K562 (cell line): ENCODE measurements around the gene YOD1. TPM values are rescaled to one million over a fixed set of nuclear protein-coding genes. Genes with fewer than 3 reads are reported as not detected.

Experiments
- ATAC-seq: fragments of 200-7000 bp; cut with Tn5 transposase; 3 replicates; pipeline ENCODE4 v1.9.1; 2020; ENCODE audit warnings: moderate library complexity
- BruUV-seq: library from RNA; stranded (reverse); fragments of 400-500 nt; replicated peaks from 2 replicates; lab custom pipeline; 2021; lab: Mats Ljungman, UMichigan
- CTCF ChIA-PET: fragments of 300-600 bp; formaldehyde crosslinking; extraction: SDS; loops from one replicate; lab custom pipeline; 2021; ENCODE audit warnings: low intra/inter-chr PET ratio; lab: Yijun Ruan, JAX
- POLR2A ChIA-PET: fragments of 300-600, 350-650 bp; sonication (Branson Sonifier 250); formaldehyde crosslinking; extraction: SDS; loops from one replicate; lab custom pipeline; 2021; ENCODE audit warnings: antibody characterized with exemption, inconsistent platforms; lab: Yijun Ruan, JAX
- DNase-seq, 4 experiments: peaks; one replicate each; pipeline versions ENCODE4 v3.0.0 to v3.0.0-alpha.2; 2011 to 2018; ENCODE audit warnings: low spot score in 3 of 4, mixed read lengths in 3 of 4; ENCODE audit errors: extremely low read depth in 1 of 4
- FAIRE-seq: peaks from 2 replicates; lab custom pipeline; 2011; peaks lifted over from hg19 to GRCh38; lab: Jason Lieb, UNC
- H2AFZ ChIP-seq: 2 replicates; pipeline ENCODE4 v1.6.0; 2011; ENCODE audit warnings: low read depth, low read length, control low read depth, inconsistent platforms
- H3K27ac ChIP-seq: fragments of 200-600 bp; 3 replicates; pipeline ENCODE4 v1.8.0; 2011; ENCODE audit warnings: low read depth, mild to moderate bottlenecking, control low read depth, inconsistent platforms, low read length, moderate library complexity, mixed read lengths; ENCODE audit errors: extremely low read depth
- H3K27me3 ChIP-seq, 2 experiments: fragments of 300-600 bp in 1 of 2; 2 replicates in 1 of 2; 3 replicates in 1 of 2; pipeline versions ENCODE4 v1.6.0 to v1.8.0; 2011; ENCODE audit warnings: inconsistent platforms in 2 of 2, low read length in 2 of 2, mild to moderate bottlenecking in 1 of 2, mixed read lengths in 1 of 2, moderate library complexity in 1 of 2; ENCODE audit not compliant: control insufficient read depth in 2 of 2, insufficient read depth in 2 of 2
- H3K36me3 ChIP-seq: fragments of 300-600 bp; 3 replicates; pipeline ENCODE4 v1.8.0; 2011; ENCODE audit warnings: mild to moderate bottlenecking, low read length, inconsistent platforms; ENCODE audit not compliant: control insufficient read depth, insufficient read depth
- H3K4me1 ChIP-seq, 2 experiments: fragments of 200-600 bp in 1 of 2; replicated peaks in 1 of 2; 2 replicates in 1 of 2; 3 replicates in 1 of 2; pipeline versions ENCODE4 v1.5.1 to v1.8.0; 2011; ENCODE audit warnings: inconsistent platforms in 2 of 2, low read length in 2 of 2, mild to moderate bottlenecking in 1 of 2, mixed read lengths in 1 of 2, moderate library complexity in 1 of 2; ENCODE audit not compliant: control insufficient read depth in 2 of 2, insufficient read depth in 2 of 2
- H3K4me2 ChIP-seq: 2 replicates; pipeline ENCODE4 v1.6.1; 2011; ENCODE audit warnings: low read length, control low read depth, inconsistent platforms, mixed read lengths; ENCODE audit not compliant: insufficient read depth
- H3K4me3 ChIP-seq: fragments of 200-600 bp; sonication (generic), shearing (Covaris generic); 2 replicates; pipeline ENCODE4 v1.5.1; 2016; ENCODE audit warnings: control low read depth, inconsistent platforms
- H3K79me2 ChIP-seq: fragments of 200-600 bp; 3 replicates; pipeline ENCODE4 v1.8.0; 2011; ENCODE audit warnings: low read length, inconsistent platforms; ENCODE audit not compliant: control insufficient read depth, insufficient read depth
- H3K9ac ChIP-seq, 2 experiments: 2 replicates each; pipeline versions ENCODE4 v1.6.0 to v1.6.1; 2011; ENCODE audit warnings: low read depth in 2 of 2, low read length in 2 of 2, control low read depth in 1 of 2, inconsistent platforms in 1 of 2, mild to moderate bottlenecking in 1 of 2, mixed read lengths in 1 of 2; ENCODE audit not compliant: insufficient read depth in 1 of 2
- H3K9me1 ChIP-seq: one replicate; pipeline ENCODE4 v1.6.0; 2011; ENCODE audit warnings: inconsistent platforms, mild to moderate bottlenecking, low read length, moderate library complexity; ENCODE audit not compliant: control insufficient read depth, insufficient read depth
- H3K9me3 ChIP-seq: replicated peaks from 2 replicates; pipeline ENCODE4 v1.5.1; 2011; ENCODE audit warnings: low read depth, low read length, inconsistent platforms; ENCODE audit not compliant: control insufficient read depth, insufficient read depth
- H4K20me1 ChIP-seq: replicated peaks from 2 replicates; pipeline ENCODE4 v1.6.1; 2011; ENCODE audit warnings: low read length, inconsistent platforms, mixed read lengths; ENCODE audit not compliant: control insufficient read depth, insufficient read depth
- ARID2 ChIP-seq: fragments of 450-650 bp; IDR thresholded peaks from 2 replicates; pipeline ENCODE4 v1.6.1; 2017; ENCODE audit warnings: antibody characterized with exemption, mild to moderate bottlenecking
- FOS ChIP-seq: IDR thresholded peaks from 3 replicates; pipeline ENCODE4 v1.6.1; 2011; ENCODE audit not compliant: insufficient read length; ENCODE audit errors: extremely low read depth
- GTF2A2 ChIP-seq: IDR thresholded peaks from 2 replicates; pipeline ENCODE4 v1.6.1; 2016; ENCODE audit warnings: mild to moderate bottlenecking, missing genetic modification characterization, missing compliant biosample characterization
- HCFC1 ChIP-seq: IDR thresholded peaks from 2 replicates; pipeline ENCODE4 v1.6.1; 2012; ENCODE audit warnings: low read depth, low read length, improper control_type of control experiment
- JUNB ChIP-seq: fragments of 450-650 bp; formaldehyde crosslinking; conservative IDR thresholded peaks from 2 replicates; pipeline ENCODE4 v1.4.0; 2020; ENCODE audit warnings: mild to moderate bottlenecking
- NFATC3 ChIP-seq: fragments of 450-650 bp; IDR thresholded peaks from 2 replicates; pipeline ENCODE4 v1.6.1; 2017; ENCODE audit warnings: mild to moderate bottlenecking
- PHF20 ChIP-seq: fragments of 450-650 bp; IDR thresholded peaks from 2 replicates; pipeline ENCODE4 v1.6.1; 2018; ENCODE audit not compliant: partially characterized antibody
- PYGO2 ChIP-seq: fragments of 450-650 bp; IDR thresholded peaks from 2 replicates; pipeline ENCODE4 v1.6.1; 2016; ENCODE audit warnings: mild to moderate bottlenecking, missing genetic modification characterization, moderate library complexity, missing compliant biosample characterization
- SREBF1 ChIP-seq: fragments of 150-350 bp; IDR thresholded peaks from 2 replicates; pipeline ENCODE4 v1.6.1; 2014; ENCODE audit warnings: antibody characterized with exemption, low read depth, low read length, borderline replicate concordance
- ZEB2 ChIP-seq: fragments of 450-650 bp; IDR thresholded peaks from 2 replicates; pipeline ENCODE4 v1.6.1; 2016
- ZNF274 ChIP-seq: IDR thresholded peaks from 2 replicates; pipeline ENCODE4 v1.6.1; 2011; ENCODE audit warnings: low read depth, mild to moderate bottlenecking, low read length, moderate library complexity, borderline replicate concordance
- WGBS: fragments of 100-300 bp; shearing (Covaris generic); methylation state at CpG from one replicate; pipeline ENCODE4 v1.1.6; 2016; ENCODE audit warnings: low coverage, mixed read lengths; ENCODE audit not compliant: insufficient coverage; ENCODE audit errors: missing lambda C conversion rate; 5-methylcytosine and 5-hydroxymethylcytosine counted together
- in situ Hi-C: fragments of 300-500 bp; cut with MboI; formaldehyde crosslinking; loops from 4 replicates; pipeline ENCODE4 v1.15.0; 2018; ENCODE audit warnings: inconsistent platforms, mixed read lengths
- intact Hi-C: fragments of 100-400 bp; cut with micrococcal nuclease; formaldehyde crosslinking; loops from 2 replicates; pipeline ENCODE4 v1.14.2; 2022
- polyA plus RNA-seq, 8 experiments: library from polyadenylated mRNA; depleted of rRNA in 4 of 8; stranded (reverse) in 5 of 8; unstranded in 3 of 8; fragments of >200 nt; fragmentation: Nextera tagmentation in 2 of 8; fragmentation: Illumina TruSeq in 1 of 8; extraction: Ambion mirVana in 2 of 8; extraction: Trizol in 1 of 8; gene quantifications; 2 replicates each; pipeline versions ENCODE4 v1.2.1 to v1.2.3, GENCODE V29; 2011 to 2014; ENCODE audit warnings: inconsistent platforms in 1 of 8, missing spikeins in 1 of 8
- total RNA-seq, 7 experiments: library from RNA; depleted of rRNA in 6 of 7; stranded (reverse); fragments of >200 nt in 6 of 7; fragmentation: Illumina TruSeq in 2 of 7; extraction: Trizol in 2 of 7; gene quantifications; 2 replicates each; pipeline versions ENCODE4 v1.2.1 to v1.2.3, GENCODE V29; 2011 to 2021; ENCODE audit warnings: low replicate concordance in 1 of 7
- TF ChIP-seq, protein P1 (sequence below): fragments of 250-450 bp; sonication (Bioruptor Pico); IDR thresholded peaks from 2 replicates; pipeline ENCODE4 v1.5.0; 2021

The YOD1 gene
- total and polyA plus RNA-seq, 9 of the 15 experiments (the other 6 are each of a cell fraction or from before 2014, with no cell fraction given) = 18.2 to 78.1 (median 46.9) TPM

DNA sequence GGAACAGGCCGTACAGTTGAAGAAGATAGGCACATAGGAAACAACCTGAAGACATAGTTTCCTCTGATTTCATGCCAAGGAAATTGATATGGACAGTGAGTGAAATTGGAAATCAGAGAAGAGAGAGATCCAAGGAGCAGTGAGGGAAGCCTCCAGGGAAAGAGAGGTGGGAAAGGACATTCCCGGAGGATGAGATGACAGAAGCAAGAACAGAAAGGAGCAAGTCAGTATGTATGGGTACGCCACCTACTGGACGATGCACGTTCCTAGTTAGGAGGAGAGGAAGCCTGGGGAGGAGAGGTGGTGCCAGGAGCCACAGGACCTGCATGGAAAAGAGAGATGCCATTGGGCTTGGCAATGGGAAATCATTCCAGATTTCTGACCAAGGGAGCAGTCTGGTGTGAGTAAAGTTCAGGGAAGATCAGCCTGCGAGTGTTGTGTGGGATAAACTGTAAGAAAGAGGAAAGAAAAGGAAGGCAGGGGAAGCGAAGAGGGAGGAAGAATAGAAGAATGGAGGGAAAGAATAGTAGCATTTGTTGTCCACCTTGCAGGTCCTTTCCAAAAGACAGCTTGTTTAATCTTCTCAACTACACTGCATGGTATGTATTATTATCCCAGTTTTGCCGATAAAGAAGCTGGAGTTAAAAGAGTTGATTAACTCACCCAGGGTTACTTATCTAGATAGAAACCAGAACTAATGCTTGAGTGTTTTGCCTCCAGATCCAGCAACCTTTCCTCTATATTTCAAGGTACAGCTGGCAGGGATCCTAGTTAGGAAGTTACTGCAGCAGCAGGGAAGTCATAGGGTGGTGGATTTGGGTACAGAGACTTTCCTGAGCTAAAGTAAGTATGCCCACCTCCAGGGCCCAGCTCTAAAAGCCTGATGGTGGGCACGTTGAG lies 45.8 kb downstream of the YOD1 start:
- no peaks in the 10 kb centered on the region for H4K20me1 ChIP-seq
- peak overlapping the region; percentile 46; the same call in 1 of the 2 replicates for H3K4me2 ChIP-seq
- peak overlapping the region in 1 of 2 experiments; percentile 23; a peak in 1 of 4 replicates for H3K9ac ChIP-seq
- H3K4me1 ChIP-seq = peaks cover 6 to 41% of the 10 kb centered on the region in 2 experiments; a peak in 4 of 5 replicates
- ChIA-PET CTCF (interaction anchor here (1.3 kb wide), 1 partner anchor 48 kb away, joined by 5 read pairs; the partner anchor contains the start of gene PFKFB2), POLR2A (interaction anchor here (0.6 to 2.2 kb wide), 4 partner anchors 15 to 173 kb away, joined by 3 to 11 read pairs (median 4); no protein-coding TSS in a partner anchor)
- ATAC-seq (peak; percentile 91), DNase-seq (peak; percentile 70 to 88 (median 74)), FAIRE-seq (peak; percentile 95)
- H3K79me2 ChIP-seq = no peaks in the 10 kb centered on the region
- WGBS = 27% methylated on average over 9 of the region's 9 CpGs
- no peaks in the 10 kb centered on the region for H3K9me3 ChIP-seq
- intact Hi-C loops (no loop called here), in situ Hi-C loops (no loop called here)
- no peaks in the 10 kb centered on the region for H3K36me3 ChIP-seq
- no peaks in the 10 kb centered on the region for H3K27me3 ChIP-seq
- no peaks in the 10 kb centered on the region for H3K9me1 ChIP-seq
- BruUV-seq = no TSS peak
- H3K27ac ChIP-seq = no peak overlapping the region; the same call in 2 of the 3 replicates
- H3K4me3 ChIP-seq = no peak overlapping the region
- peak overlapping the region; percentile 98 for H2AFZ ChIP-seq
- TF ChIP-seq, protein P1, sequence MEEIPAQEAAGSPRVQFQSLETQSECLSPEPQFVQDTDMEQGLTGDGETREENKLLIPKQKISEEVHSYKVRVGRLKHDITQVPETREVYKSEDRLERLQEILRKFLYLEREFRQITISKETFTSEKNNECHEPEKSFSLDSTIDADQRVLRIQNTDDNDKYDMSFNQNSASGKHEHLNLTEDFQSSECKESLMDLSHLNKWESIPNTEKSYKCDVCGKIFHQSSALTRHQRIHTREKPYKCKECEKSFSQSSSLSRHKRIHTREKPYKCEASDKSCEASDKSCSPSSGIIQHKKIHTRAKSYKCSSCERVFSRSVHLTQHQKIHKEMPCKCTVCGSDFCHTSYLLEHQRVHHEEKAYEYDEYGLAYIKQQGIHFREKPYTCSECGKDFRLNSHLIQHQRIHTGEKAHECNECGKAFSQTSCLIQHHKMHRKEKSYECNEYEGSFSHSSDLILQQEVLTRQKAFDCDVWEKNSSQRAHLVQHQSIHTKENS (CRISPR knock-in tag) = 0 out of 2 replicates have a peak, but pooled peaks have one; percentile 21
- TF ChIP-seq GTF2A2 = no peak
- 0 out of 2 replicates have a peak, but pooled peaks have one; percentile 15 for TF ChIP-seq HCFC1
- peak; percentile 33 for TF ChIP-seq PHF20
- TF ChIP-seq NFATC3 = 0 out of 2 replicates have a peak, but pooled peaks have one; percentile 62
- 0 out of 2 replicates have a peak, but pooled peaks have one; percentile 15 for TF ChIP-seq PYGO2 (tag)
- no peak for TF ChIP-seq JUNB (CRISPR knock-in tag)
- no peak for TF ChIP-seq ZNF274
- peak; percentile 54; the same call in 1 of the 2 replicates for TF ChIP-seq ARID2
- peak; percentile 61; the same call in 1 of the 2 replicates for TF ChIP-seq ZEB2
- TF ChIP-seq SREBF1 = no peak
- TF ChIP-seq FOS = no peak
